GM12878 (cell line): ENCODE data around the gene HEXIM2. TPM values are rescaled to one million over a fixed set of nuclear protein-coding genes. Genes with fewer than 3 reads are reported as not detected.

ENCODE experiments used
- ATAC-seq: fragments of 200-7000 bp; cut with Tn5 transposase; 3 replicates; pipeline ENCODE4 v1.9.1; 2020; ENCODE audit warnings: mild to moderate bottlenecking, moderate library complexity
- BruUV-seq: library from RNA; stranded (reverse); fragments of 400-500 nt; replicated peaks from 2 replicates; lab custom pipeline; 2021; lab: Mats Ljungman, UMichigan
- CTCF ChIA-PET: fragments of 300-600 bp; sonication (Branson Sonifier 250); formaldehyde crosslinking; extraction: SDS; loops from one replicate; lab custom pipeline; 2021; ENCODE audit warnings: inconsistent platforms; lab: Yijun Ruan, JAX
- POLR2A ChIA-PET: fragments of 350-600 bp; formaldehyde crosslinking; extraction: SDS; loops from one replicate; lab custom pipeline; 2021; ENCODE audit warnings: inconsistent platforms; lab: Charles Lee
- RAD21 ChIA-PET: fragments of 300-600 bp; sonication (Branson Sonifier 250); formaldehyde crosslinking; loops from one replicate; lab custom pipeline; 2023; ENCODE audit warnings: antibody characterized with exemption; ENCODE audit not compliant: unreplicated experiment; lab: Charles Lee
- SMC1A ChIA-PET: fragments of 300-600 bp; sonication (Branson Sonifier 250); formaldehyde crosslinking; loops from one replicate; lab custom pipeline; 2023; ENCODE audit not compliant: unreplicated experiment, uncharacterized antibody; lab: Charles Lee
- DNase-seq: peaks from one replicate; pipeline ENCODE4 v3.0.0-alpha.2; 2011; ENCODE audit warnings: low read depth, low spot score
- FAIRE-seq: peaks from 3 replicates; lab custom pipeline; 2011; peaks lifted over from hg19 to GRCh38; lab: Jason Lieb, UNC
- H2AFZ ChIP-seq: 2 replicates; pipeline ENCODE4 v1.6.0; 2011; ENCODE audit warnings: low read depth, low read length, control low read depth; ENCODE audit not compliant: control insufficient read depth
- H3K27ac ChIP-seq: 2 replicates; pipeline ENCODE4 v1.5.1; 2011; ENCODE audit warnings: control low read depth; ENCODE audit not compliant: control insufficient read depth, insufficient read depth
- H3K27me3 ChIP-seq, 2 experiments: replicated peaks in 1 of 2; 2 replicates each; pipeline versions ENCODE4 v1.6.0 to v1.6.1; 2011; ENCODE audit warnings: low read length in 1 of 2; ENCODE audit not compliant: control insufficient read depth in 2 of 2, insufficient read depth in 2 of 2
- H3K36me3 ChIP-seq, 2 experiments: 2 replicates each; pipeline ENCODE4 v1.5.1; 2011; ENCODE audit warnings: low read length in 1 of 2; ENCODE audit not compliant: control insufficient read depth in 2 of 2, insufficient read depth in 2 of 2
- H3K4me1 ChIP-seq: 2 replicates; pipeline ENCODE4 v1.6.1; 2011; ENCODE audit warnings: mild to moderate bottlenecking, low read length, moderate library complexity, mixed read lengths; ENCODE audit not compliant: control insufficient read depth, insufficient read depth
- H3K4me2 ChIP-seq: 2 replicates; pipeline ENCODE4 v1.6.0; 2011; ENCODE audit warnings: control low read depth; ENCODE audit not compliant: control insufficient read depth, insufficient read depth
- H3K4me3 ChIP-seq: fragments of 200-600 bp; sonication (generic); 2 replicates; pipeline ENCODE4 v1.5.1; 2016
- H3K79me2 ChIP-seq: 2 replicates; pipeline ENCODE4 v1.6.0; 2011; ENCODE audit warnings: low read length; ENCODE audit not compliant: control insufficient read depth, insufficient read depth
- H3K9ac ChIP-seq: 2 replicates; pipeline ENCODE4 v1.8.0; 2011; ENCODE audit warnings: low read length, control low read depth, mixed read lengths; ENCODE audit not compliant: control insufficient read depth, insufficient read depth
- H3K9me3 ChIP-seq: replicated peaks from 3 replicates; pipeline ENCODE4 v1.5.1; 2011; ENCODE audit warnings: mild to moderate bottlenecking, low read length; ENCODE audit not compliant: control insufficient read depth, insufficient read depth
- H4K20me1 ChIP-seq: 2 replicates; pipeline ENCODE4 v1.6.0; 2011; ENCODE audit not compliant: control insufficient read depth, insufficient read depth
- BCL11A ChIP-seq: IDR thresholded peaks from 2 replicates; pipeline ENCODE4 v1.6.1; 2011; ENCODE audit warnings: low read depth, low read length
- BRCA1 ChIP-seq: IDR thresholded peaks from 2 replicates; pipeline ENCODE4 v1.6.1; 2011; ENCODE audit warnings: low read depth, low read length, improper control_type of control experiment
- CHD4 ChIP-seq: fragments of 200-600 bp; sonication (generic); IDR thresholded peaks from 2 replicates; pipeline ENCODE4 v1.6.1; 2016; ENCODE audit warnings: mild to moderate bottlenecking
- FOXM1 ChIP-seq: IDR thresholded peaks from 2 replicates; pipeline ENCODE4 v1.6.1; 2012; ENCODE audit warnings: low read depth, mild to moderate bottlenecking, inconsistent platforms, low read length, moderate library complexity
- MEF2B ChIP-seq: fragments of 450-650 bp; IDR thresholded peaks from 2 replicates; pipeline ENCODE4 v1.6.1; 2018; ENCODE audit warnings: mild to moderate bottlenecking, moderate library complexity; ENCODE audit not compliant: partially characterized antibody, poor library complexity, severe bottlenecking
- NKRF ChIP-seq: fragments of 450-650 bp; conservative IDR thresholded peaks from 2 replicates; pipeline ENCODE4 v1.6.1; 2017; ENCODE audit warnings: mild to moderate bottlenecking, moderate library complexity
- PAX5 ChIP-seq: IDR thresholded peaks from 2 replicates; pipeline ENCODE4 v1.6.1; 2011; ENCODE audit warnings: low read depth, low read length, borderline replicate concordance
- RELB ChIP-seq: fragments of 450-650 bp; IDR thresholded peaks from 2 replicates; pipeline ENCODE4 v1.6.1; 2017; ENCODE audit warnings: low read depth, mild to moderate bottlenecking, moderate library complexity
- SMARCA5 ChIP-seq: fragments of 450-650 bp; IDR thresholded peaks from 2 replicates; pipeline ENCODE4 v1.6.1; 2017; ENCODE audit warnings: mild to moderate bottlenecking
- SPI1 ChIP-seq: IDR thresholded peaks from 2 replicates; pipeline ENCODE4 v1.6.1; 2011; ENCODE audit warnings: low read depth, mild to moderate bottlenecking, low read length, moderate library complexity, borderline replicate concordance; ENCODE audit not compliant: insufficient read depth
- TAF1 ChIP-seq: IDR thresholded peaks from 2 replicates; pipeline ENCODE4 v1.6.1; 2011; ENCODE audit warnings: mild to moderate bottlenecking, low read depth, low read length, borderline replicate concordance
- TCF7 ChIP-seq: IDR thresholded peaks from 2 replicates; pipeline ENCODE4 v1.6.1; 2014; ENCODE audit warnings: antibody characterized with exemption, borderline replicate concordance
- ZBTB33 ChIP-seq: fragments of 450-650 bp; IDR thresholded peaks from 2 replicates; pipeline ENCODE4 v1.6.1; 2017; ENCODE audit warnings: mild to moderate bottlenecking
- WGBS: methylation state at CpG from one replicate; pipeline ENCODE4 v1.1.6; 2016; ENCODE audit warnings: low lambda C conversion rate; ENCODE audit not compliant: insufficient replicate concordance, insufficient coverage; ENCODE audit errors: missing lambda C conversion rate; 5-methylcytosine and 5-hydroxymethylcytosine counted together
- in situ Hi-C: fragments of 300-500 bp; cut with MboI; formaldehyde crosslinking; loops from 9 replicates; pipeline ENCODE4 v1.14.3; 2018; ENCODE audit warnings: mixed read lengths
- intact Hi-C: fragments of 100-400 bp; cut with micrococcal nuclease; formaldehyde crosslinking; loops from one replicate; pipeline ENCODE4 v1.14.2; 2022; ENCODE audit not compliant: unreplicated experiment
- polyA plus RNA-seq, 11 experiments: library from polyadenylated mRNA; depleted of rRNA in 4 of 11; unstranded in 6 of 11; stranded (reverse) in 5 of 11; fragments of >200 nt; fragmentation: Nextera tagmentation in 4 of 11; fragmentation: Illumina TruSeq in 1 of 11; extraction: Ambion mirVana in 4 of 11; extraction: Trizol in 1 of 11; gene quantifications; 1 replicate in 1 of 11; 2 replicates in 10 of 11; pipeline versions ENCODE4 v1.2.1 to v1.2.3, GENCODE V29; 2011 to 2016; ENCODE audit warnings: inconsistent platforms in 2 of 11, missing spikeins in 2 of 11, low read depth in 1 of 11
- total RNA-seq, 4 experiments: library from RNA; depleted of rRNA in 3 of 4; stranded (reverse); fragments of >200 nt in 3 of 4; fragmentation: Illumina TruSeq in 1 of 4; extraction: Trizol in 1 of 4; gene quantifications; 2 replicates each; pipeline versions ENCODE4 v1.2.1 to v1.2.3, GENCODE V29; 2013 to 2021
- TF ChIP-seq, protein P1 (sequence below): fragments of 450-650 bp; IDR thresholded peaks from 2 replicates; pipeline ENCODE4 v1.6.1; 2017; ENCODE audit warnings: antibody characterized with exemption, mild to moderate bottlenecking, moderate library complexity

HEXIM2 gene
- total and polyA plus RNA-seq, 10 of the 15 experiments (the other 5 are each of a cell fraction or from before 2014, with no cell fraction given), result 0.10 to 10.3 (median 6.4) TPM

- TF ChIP-seq BCL11A, result no peak
Observed at GRCh38 chr17:45138911-45139532, 22.7 kb upstream of the HEXIM2 start (continued).

DNA sequence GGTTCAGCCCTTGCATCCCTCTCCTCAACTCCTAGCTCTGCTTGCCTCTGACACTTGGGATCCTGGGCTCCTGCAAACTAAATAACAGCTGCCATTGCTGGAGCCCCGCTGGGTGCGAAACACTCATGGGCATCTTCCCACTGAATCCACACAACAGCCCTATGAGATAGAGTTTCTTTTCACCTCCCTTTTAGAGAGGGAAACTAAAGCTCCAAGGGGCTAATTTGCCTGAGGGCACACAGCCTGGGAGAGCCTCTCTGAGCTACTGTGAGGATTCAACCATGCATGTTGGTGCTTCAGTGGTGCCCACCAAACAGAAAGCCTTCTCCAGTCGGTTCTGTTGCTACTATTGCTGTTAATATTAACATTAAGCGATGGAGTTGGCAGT lies 22.1 kb upstream of the HEXIM2 start:
- FAIRE-seq (no peak), ATAC-seq (no peak), DNase-seq (no peak)
- Histone ChIP-seq H3K27ac (no peak overlapping the region), H3K27me3 (no peaks in the 10 kb centered on the region), H2AFZ (no peak overlapping the region), H3K36me3 (no peaks in the 10 kb centered on the region), H3K4me1 (peaks cover 12% of the 10 kb centered on the region), H4K20me1 (no peaks in the 10 kb centered on the region), H3K4me2 (no peak overlapping the region), H3K9me3 (no peaks in the 10 kb centered on the region), H3K9ac (no peak overlapping the region), H3K4me3 (no peak overlapping the region), H3K79me2 (peaks cover 4% of the 10 kb centered on the region)
- in situ Hi-C loops, result loop anchor here (5.0 kb wide), 1 partner anchor 58 kb away; no protein-coding TSS in a partner anchor
- RAD21 ChIA-PET, result interaction anchor here (0.7 kb wide), 1 partner anchor 58 kb away, joined by 3 read pairs; no protein-coding TSS in a partner anchor
- CTCF ChIA-PET, result interaction anchor here (1.0 to 8.1 kb wide), 3 partner anchors 12 to 138 kb away, joined by 3 to 291 read pairs (median 39); no protein-coding TSS in a partner anchor
- intact Hi-C loops, result no loop called here
- 86% methylated on average over 4 of the region's 4 CpGs for WGBS
- SMC1A ChIA-PET, result no interaction called here
- POLR2A ChIA-PET, result no interaction called here
- no TSS peak for BruUV-seq
- TF ChIP-seq FOXM1 (no peak), NKRF (no peak), CHD4 (no peak), ZBTB33 (no peak), RELB (no peak), SPI1 (no peak), MEF2B (no peak), TCF7 (no peak), SMARCA5 (no peak), TAF1 (no peak), BRCA1 (no peak), PAX5 (no peak)
- TF ChIP-seq, protein P1, sequence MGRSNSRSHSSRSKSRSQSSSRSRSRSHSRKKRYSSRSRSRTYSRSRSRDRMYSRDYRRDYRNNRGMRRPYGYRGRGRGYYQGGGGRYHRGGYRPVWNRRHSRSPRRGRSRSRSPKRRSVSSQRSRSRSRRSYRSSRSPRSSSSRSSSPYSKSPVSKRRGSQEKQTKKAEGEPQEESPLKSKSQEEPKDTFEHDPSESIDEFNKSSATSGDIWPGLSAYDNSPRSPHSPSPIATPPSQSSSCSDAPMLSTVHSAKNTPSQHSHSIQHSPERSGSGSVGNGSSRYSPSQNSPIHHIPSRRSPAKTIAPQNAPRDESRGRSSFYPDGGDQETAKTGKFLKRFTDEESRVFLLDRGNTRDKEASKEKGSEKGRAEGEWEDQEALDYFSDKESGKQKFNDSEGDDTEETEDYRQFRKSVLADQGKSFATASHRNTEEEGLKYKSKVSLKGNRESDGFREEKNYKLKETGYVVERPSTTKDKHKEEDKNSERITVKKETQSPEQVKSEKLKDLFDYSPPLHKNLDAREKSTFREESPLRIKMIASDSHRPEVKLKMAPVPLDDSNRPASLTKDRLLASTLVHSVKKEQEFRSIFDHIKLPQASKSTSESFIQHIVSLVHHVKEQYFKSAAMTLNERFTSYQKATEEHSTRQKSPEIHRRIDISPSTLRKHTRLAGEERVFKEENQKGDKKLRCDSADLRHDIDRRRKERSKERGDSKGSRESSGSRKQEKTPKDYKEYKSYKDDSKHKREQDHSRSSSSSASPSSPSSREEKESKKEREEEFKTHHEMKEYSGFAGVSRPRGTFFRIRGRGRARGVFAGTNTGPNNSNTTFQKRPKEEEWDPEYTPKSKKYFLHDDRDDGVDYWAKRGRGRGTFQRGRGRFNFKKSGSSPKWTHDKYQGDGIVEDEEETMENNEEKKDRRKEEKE, result no peak
